Measurements from ENCODE around the gene FAM131C.

FAM131C gene

DNA sequence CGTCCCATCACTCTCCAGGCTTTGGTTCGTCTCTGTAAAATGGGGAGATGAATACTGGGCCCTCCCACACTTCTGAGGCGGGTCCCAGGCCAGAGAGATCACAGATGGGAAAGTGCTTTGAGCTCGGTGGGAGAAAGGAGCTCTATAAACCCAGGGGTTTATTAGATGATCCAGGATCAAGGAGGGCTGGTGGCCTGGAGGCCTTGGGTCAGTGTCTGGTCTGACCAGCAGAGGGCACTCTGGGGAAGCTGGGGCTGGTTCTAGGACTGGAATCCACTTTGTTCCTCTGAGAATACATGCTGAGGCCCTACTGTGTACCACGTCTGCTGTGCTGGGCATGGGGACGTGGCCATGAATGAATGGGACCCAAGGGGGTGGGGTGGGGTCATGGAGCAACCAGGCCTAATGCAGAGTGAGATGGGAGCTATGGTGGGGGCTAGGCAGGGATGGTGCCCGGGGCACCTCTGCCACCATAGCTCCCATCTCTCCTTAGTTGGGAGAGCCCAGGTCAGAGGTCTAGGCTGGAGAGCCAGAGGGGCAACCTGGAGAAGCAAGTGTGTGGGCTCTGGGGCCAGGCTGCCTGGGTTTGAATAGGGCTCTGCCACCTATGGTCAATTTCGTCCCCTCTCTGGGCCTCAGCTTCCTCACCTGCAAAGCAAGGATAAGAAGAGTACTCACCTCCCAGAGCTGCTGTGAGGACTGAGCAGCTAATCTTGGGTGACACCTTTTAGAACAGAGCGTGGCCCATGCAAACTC lies 9.0 kb upstream of the FAM131C start (continued):
- TF ChIP-seq ZNF518A (tag by site-specific recombination; conservative IDR thresholded peaks at IDR 0.05; ENCODE audit: low read depth): no peak
- TF ChIP-seq, protein P1, sequence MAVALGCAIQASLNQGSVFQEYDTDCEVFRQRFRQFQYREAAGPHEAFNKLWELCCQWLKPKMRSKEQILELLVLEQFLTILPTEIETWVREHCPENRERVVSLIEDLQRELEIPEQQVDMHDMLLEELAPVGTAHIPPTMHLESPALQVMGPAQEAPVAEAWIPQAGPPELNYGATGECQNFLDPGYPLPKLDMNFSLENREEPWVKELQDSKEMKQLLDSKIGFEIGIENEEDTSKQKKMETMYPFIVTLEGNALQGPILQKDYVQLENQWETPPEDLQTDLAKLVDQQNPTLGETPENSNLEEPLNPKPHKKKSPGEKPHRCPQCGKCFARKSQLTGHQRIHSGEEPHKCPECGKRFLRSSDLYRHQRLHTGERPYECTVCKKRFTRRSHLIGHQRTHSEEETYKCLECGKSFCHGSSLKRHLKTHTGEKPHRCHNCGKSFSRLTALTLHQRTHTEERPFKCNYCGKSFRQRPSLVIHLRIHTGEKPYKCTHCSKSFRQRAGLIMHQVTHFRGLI (tag by site-specific recombination; IDR thresholded peaks at IDR 0.05): 0 out of 2 replicates have a peak, but pooled peaks have one; percentile 14
- no peak for TF ChIP-seq FEZF1 (tag by site-specific recombination; IDR thresholded peaks at IDR 0.05)
- no peak for TF ChIP-seq ZBTB10 (tag by site-specific recombination; IDR thresholded peaks at IDR 0.05)
- no peak for TF ChIP-seq IKZF3 (tag by site-specific recombination; IDR thresholded peaks at IDR 0.05)
- no peak for TF ChIP-seq HOXA7 (CRISPR knock-in tag; IDR thresholded peaks at IDR 0.05; ENCODE audit: borderline replicate concordance)
- TF ChIP-seq SALL2 (tag by site-specific recombination; IDR thresholded peaks at IDR 0.05; ENCODE audit: borderline replicate concordance): no peak
- TF ChIP-seq ZNF624 (tag by site-specific recombination; IDR thresholded peaks at IDR 0.05): no peak
- TF ChIP-seq ZNF837 (tag by site-specific recombination; IDR thresholded peaks at IDR 0.05): no peak
- TF ChIP-seq ZFP41 (tag by site-specific recombination; IDR thresholded peaks at IDR 0.05; ENCODE audit: borderline replicate concordance): no peak
- 0 out of 2 replicates have a peak, but pooled peaks have one; percentile 28 for TF ChIP-seq ZBTB17 (tag by site-specific recombination; IDR thresholded peaks at IDR 0.05)
- no peak for TF ChIP-seq ZNF529 (tag by site-specific recombination; IDR thresholded peaks at IDR 0.05; ENCODE audit: insufficient replicate concordance)
- no peak for TF ChIP-seq BCL11B (tag by site-specific recombination; IDR thresholded peaks at IDR 0.05; ENCODE audit: low read depth)
- TF ChIP-seq ZNF610 (tag by site-specific recombination; IDR thresholded peaks at IDR 0.05; ENCODE audit: borderline replicate concordance): no peak
- TF ChIP-seq ZNF629 (tag by site-specific recombination; IDR thresholded peaks at IDR 0.05): no peak
- TF ChIP-seq ZNF169 (tag by site-specific recombination; IDR thresholded peaks at IDR 0.05): no peak
- TF ChIP-seq BCL11A (tag by site-specific recombination; IDR thresholded peaks at IDR 0.05; ENCODE audit: low read depth): no peak
- no peak for TF ChIP-seq ZNF704 (tag by site-specific recombination; IDR thresholded peaks at IDR 0.05)
- no peak for TF ChIP-seq ZNF670 (tag by site-specific recombination; IDR thresholded peaks at IDR 0.05; ENCODE audit: low read depth)
- TF ChIP-seq OVOL3 (tag by site-specific recombination; IDR thresholded peaks at IDR 0.05): no peak
- no peak for TF ChIP-seq ZNF623 (tag by site-specific recombination; IDR thresholded peaks at IDR 0.05)
- TF ChIP-seq ZBTB21 (tag by site-specific recombination; IDR thresholded peaks at IDR 0.05): no peak
- TF ChIP-seq, protein P2, sequence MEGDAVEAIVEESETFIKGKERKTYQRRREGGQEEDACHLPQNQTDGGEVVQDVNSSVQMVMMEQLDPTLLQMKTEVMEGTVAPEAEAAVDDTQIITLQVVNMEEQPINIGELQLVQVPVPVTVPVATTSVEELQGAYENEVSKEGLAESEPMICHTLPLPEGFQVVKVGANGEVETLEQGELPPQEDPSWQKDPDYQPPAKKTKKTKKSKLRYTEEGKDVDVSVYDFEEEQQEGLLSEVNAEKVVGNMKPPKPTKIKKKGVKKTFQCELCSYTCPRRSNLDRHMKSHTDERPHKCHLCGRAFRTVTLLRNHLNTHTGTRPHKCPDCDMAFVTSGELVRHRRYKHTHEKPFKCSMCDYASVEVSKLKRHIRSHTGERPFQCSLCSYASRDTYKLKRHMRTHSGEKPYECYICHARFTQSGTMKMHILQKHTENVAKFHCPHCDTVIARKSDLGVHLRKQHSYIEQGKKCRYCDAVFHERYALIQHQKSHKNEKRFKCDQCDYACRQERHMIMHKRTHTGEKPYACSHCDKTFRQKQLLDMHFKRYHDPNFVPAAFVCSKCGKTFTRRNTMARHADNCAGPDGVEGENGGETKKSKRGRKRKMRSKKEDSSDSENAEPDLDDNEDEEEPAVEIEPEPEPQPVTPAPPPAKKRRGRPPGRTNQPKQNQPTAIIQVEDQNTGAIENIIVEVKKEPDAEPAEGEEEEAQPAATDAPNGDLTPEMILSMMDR (tag by site-specific recombination; IDR thresholded peaks at IDR 0.05): peak; percentile 83
